ENCODE data around the gene GRK5. TPM values are rescaled to one million over a fixed set of nuclear protein-coding genes. Genes with fewer than 3 reads are reported as not detected.

GRK5 gene
- total RNA-seq, 2 donors from 2014 or later = 7.8 to 12.4 TPM

GRCh38 chr10:119190954-119191785, 16.2 kb upstream of the GRK5 start:
- intact Hi-C loops (cut with DNase I, micrococcal nuclease) = no loop called here
- no peak for DNase-seq
- no peak for ATAC-seq

GRCh38 chr10:119191881-119192280, 15.5 kb upstream of the GRK5 start:
- intact Hi-C loops (cut with DNase I, micrococcal nuclease) = no loop called here
- DNase-seq (no peak), ATAC-seq (no peak)

- intact Hi-C loops (cut with DNase I, micrococcal nuclease) = loop anchor here in 1 of 2 donors (5.0 kb wide), 1 partner anchor 249 kb away; no protein-coding TSS in a partner anchor
- ATAC-seq = no peak
- DNase-seq = no peak
These were observed 9.4 kb upstream of the GRK5 start for GRCh38 chr10:119197921-119198320.

- ATAC-seq (peak; percentile 27), DNase-seq (peak in 1 of 2 donors; percentile 37)
- intact Hi-C loops (cut with DNase I, micrococcal nuclease) = loop anchor here in 1 of 2 donors (5.0 kb wide), 1 partner anchor 249 kb away; no protein-coding TSS in a partner anchor
These were observed 8.9 kb upstream of the GRK5 start for GRCh38 chr10:119198438-119198837.

- intact Hi-C loops (cut with DNase I, micrococcal nuclease) = loop anchor here in 1 of 2 donors (5.0 kb wide), 1 partner anchor 248 kb away; no protein-coding TSS in a partner anchor
- DNase-seq = peak; percentile 50 to 57
- peak; percentile 98 for ATAC-seq
These were observed 8.0 kb upstream of the GRK5 start for GRCh38 chr10:119199231-119199992.

- DNase-seq (no peak), ATAC-seq (no peak)
These were observed 6.1 kb upstream of the GRK5 start for GRCh38 chr10:119201233-119201632.

GRCh38 chr10:119203006-119203405, 4.4 kb upstream of the GRK5 start:
- DNase-seq = no peak
- intact Hi-C loops (cut with DNase I, micrococcal nuclease) = loop anchor here (10.0 kb wide), 2 partner anchors 212 to 242 kb away; no protein-coding TSS in a partner anchor

More at GRCh38 chr10:119201233-119201632, 6.1 kb upstream of the GRK5 start:
- intact Hi-C loops (cut with DNase I, micrococcal nuclease) = loop anchor here (10.0 kb wide), 2 partner anchors 214 to 244 kb away; no protein-coding TSS in a partner anchor

GRCh38 chr10:119205894-119206602, 1.3 kb upstream of the GRK5 start:
- intact Hi-C loops (cut with DNase I, micrococcal nuclease) = loop anchor here (10.0 kb wide), 2 partner anchors 209 to 239 kb away; no protein-coding TSS in a partner anchor
- DNase-seq = peak; percentile 75 to 83
- ATAC-seq = peak; percentile 48

More at GRCh38 chr10:119203006-119203405, 4.4 kb upstream of the GRK5 start:
- no peak for ATAC-seq

GRCh38 chr10:119206603-119207365, 587 bp upstream of the GRK5 start:
- DNase-seq = peak; percentile 62 to 78
- intact Hi-C loops (cut with DNase I, micrococcal nuclease) = loop anchor here (10.0 kb wide), 2 partner anchors 208 to 238 kb away; no protein-coding TSS in a partner anchor
- peak; percentile 53 for ATAC-seq

GRCh38 chr10:119207713-119208552, 562 bp downstream of the GRK5 start:
- DNase-seq (peak; percentile 38 to 51), ATAC-seq (peak; percentile 16)
- intact Hi-C loops (cut with DNase I, micrococcal nuclease) = loop anchor here (10.0 kb wide), 2 partner anchors 207 to 237 kb away; no protein-coding TSS in a partner anchor

GRCh38 chr10:119208553-119208940, 1.2 kb downstream of the GRK5 start:
- intact Hi-C loops (cut with DNase I, micrococcal nuclease) = loop anchor here (10.0 kb wide), 2 partner anchors 206 to 236 kb away; no protein-coding TSS in a partner anchor
- DNase-seq (no peak), ATAC-seq (no peak)

- no peak for ATAC-seq
- intact Hi-C loops (cut with DNase I, micrococcal nuclease) = loop anchor here (10.0 kb wide), 2 partner anchors 206 to 236 kb away; no protein-coding TSS in a partner anchor
- peak; percentile 53 to 76 for DNase-seq
These were observed 1.8 kb downstream of the GRK5 start for GRCh38 chr10:119209035-119209735.

GRCh38 chr10:119209736-119210355, 2.5 kb downstream of the GRK5 start:
- ATAC-seq = no peak
- intact Hi-C loops (cut with DNase I, micrococcal nuclease) = loop anchor here (10.0 kb wide), 2 partner anchors 205 to 235 kb away; no protein-coding TSS in a partner anchor
- no peak for DNase-seq

GRCh38 chr10:119210633-119211032, 3.3 kb downstream of the GRK5 start:
- no peak for DNase-seq
- no peak for ATAC-seq
- intact Hi-C loops (cut with DNase I, micrococcal nuclease) = no loop called here

- ATAC-seq (no peak), DNase-seq (no peak)
- intact Hi-C loops (cut with DNase I, micrococcal nuclease) = no loop called here
These were observed 3.8 kb downstream of the GRK5 start for GRCh38 chr10:119211176-119211575.
